HG02885 (cell line): ENCODE results near the gene AVPI1.
"Not testable (repeated sequence)": the region's sequence is repeated elsewhere in the genome, so short reads cannot be mapped to it uniquely, and the experiment has no call there.

Source experiments
- ATAC-seq: cut with Tn5 transposase; IDR thresholded peaks from one replicate; pipeline ENCODE4 v1.9.1; 2021; ENCODE audit warnings: mild to moderate bottlenecking; ENCODE audit not compliant: unreplicated experiment, poor library complexity

Gene AVPI1

DNA sequence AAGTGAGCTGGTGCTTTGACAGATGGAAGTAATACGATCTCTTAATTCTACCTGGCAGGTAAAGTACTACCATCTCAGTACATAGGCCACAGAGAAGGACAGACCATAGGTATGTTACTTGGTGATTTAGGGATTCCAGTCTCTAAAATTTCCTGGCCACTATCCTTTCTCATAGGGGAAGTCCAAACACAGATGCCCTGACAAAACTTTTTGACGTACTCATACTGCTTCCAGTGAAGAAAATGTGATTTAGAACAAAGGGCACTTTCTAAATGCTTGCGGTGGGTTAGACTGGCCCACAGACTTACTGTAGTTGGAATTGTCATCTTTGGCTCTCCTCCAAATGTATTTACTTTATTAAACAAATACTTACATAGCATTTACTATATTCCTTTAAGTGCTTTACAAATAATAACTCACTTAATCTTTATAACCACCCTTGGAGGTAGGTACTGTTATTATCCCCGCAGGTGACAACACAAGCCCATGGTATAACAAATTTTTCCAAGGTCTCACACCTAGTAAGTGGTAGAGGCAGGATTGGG lies 43.5 kb downstream of the AVPI1 start:
- no peak for ATAC-seq

DNA sequence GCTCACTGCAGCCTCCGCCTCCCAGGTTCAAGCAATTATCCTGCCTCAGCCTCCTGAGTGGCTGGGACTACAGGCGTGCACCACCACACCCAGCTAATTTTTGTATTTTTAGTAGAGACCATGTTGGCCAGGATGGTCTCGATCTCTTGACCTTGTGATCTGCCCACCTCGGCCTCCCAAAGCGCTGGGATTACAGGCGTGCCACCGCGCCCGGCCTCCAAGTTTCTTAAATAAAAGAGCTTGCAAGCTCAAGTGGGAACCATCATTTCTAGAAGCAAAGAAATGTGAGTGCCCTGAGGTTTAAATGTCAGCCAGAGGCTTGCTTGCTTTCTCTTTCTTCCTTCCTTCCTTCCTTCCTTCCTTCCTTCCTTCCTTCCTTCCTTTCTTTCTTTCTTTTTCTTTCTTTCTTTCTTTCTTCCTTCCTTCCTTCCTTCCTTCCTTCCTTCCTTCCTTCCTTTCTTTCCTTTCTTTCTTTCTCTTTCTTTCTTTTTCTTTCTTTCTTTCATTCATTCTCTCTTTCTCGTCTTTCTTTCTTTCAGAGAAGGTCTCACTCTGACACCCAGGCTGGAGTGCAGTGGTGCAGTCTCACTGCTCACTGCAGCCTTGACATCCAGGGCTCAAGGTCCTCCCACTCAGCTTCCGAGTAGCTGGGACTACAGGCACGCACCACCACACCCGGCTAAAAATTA lies 44.4 kb downstream of the AVPI1 start:
- not testable (repeated sequence) for ATAC-seq

- ATAC-seq: peak; percentile 14
These were observed 45.9 kb downstream of the AVPI1 start for GRCh38 chr10:97640868-97641811.

GRCh38 chr10:97640174-97640867 lies 46.7 kb downstream of the AVPI1 start, which contains the start of gene PI4K2A:
Gene PI4K2A (plus strand): TSS chr10:97640671. CDS start chr10:97640743, 72 bp downstream.
- peak; percentile 98 for ATAC-seq

DNA sequence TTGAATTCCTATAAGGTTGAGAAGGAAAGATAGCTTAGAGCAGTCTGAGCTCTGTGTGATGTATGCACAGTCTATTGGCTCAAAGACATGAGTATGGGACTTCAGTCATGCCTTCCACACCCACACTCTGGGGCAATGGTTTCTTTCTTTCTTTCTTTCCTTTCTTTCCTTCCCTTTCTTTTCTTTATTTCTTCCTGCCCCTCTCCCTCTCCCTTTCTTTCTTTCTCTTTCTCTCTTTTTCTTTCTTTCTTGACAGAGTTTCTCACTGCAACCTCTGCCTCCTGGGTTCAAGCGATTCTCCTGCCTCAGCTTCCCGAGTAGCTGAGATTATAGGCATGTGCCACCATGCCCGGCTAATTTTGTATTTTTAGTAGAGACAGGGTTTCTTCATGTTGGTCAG lies 48.0 kb downstream of the AVPI1 start:
- ATAC-seq: not testable (repeated sequence)

DNA sequence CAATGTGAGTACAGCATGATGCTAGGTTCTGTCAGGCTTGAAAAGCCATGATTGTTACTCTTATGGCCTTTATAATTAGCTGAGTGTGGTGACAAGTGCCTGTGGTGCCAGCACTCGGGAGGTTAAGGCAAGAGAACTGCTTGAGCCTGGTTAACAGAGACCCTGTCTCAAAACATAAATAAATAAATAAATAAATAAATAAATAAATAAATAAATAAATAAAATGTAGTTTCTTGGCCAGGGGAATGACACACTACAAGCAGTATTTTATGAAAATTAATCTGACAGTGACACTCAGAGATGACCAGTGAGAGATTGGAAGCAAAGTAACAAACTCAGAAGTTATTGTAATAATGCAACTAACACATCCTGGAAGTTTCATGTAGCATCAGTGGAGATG lies 51.5 kb downstream of the AVPI1 start:
- ATAC-seq: no peak

DNA sequence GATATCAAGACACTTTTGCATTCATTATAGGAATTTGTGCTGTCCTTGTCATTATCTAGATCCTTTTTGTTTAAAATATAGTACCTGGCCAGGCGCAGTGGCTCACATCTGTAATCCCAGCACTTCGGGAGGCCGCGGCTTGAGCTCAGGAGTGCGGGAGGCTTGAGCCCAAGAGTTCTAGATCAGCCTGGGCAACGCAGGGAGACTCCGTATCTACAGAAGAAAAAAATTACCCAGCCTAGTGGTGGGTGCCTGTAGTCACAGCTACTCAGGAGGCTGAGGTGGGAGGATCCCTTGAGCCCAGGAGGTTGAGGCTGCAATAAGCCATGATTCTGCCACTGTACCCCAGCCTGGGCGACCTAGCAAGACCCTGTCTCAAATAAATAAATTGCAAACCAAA lies 53.1 kb downstream of the AVPI1 start:
- ATAC-seq: no peak

DNA sequence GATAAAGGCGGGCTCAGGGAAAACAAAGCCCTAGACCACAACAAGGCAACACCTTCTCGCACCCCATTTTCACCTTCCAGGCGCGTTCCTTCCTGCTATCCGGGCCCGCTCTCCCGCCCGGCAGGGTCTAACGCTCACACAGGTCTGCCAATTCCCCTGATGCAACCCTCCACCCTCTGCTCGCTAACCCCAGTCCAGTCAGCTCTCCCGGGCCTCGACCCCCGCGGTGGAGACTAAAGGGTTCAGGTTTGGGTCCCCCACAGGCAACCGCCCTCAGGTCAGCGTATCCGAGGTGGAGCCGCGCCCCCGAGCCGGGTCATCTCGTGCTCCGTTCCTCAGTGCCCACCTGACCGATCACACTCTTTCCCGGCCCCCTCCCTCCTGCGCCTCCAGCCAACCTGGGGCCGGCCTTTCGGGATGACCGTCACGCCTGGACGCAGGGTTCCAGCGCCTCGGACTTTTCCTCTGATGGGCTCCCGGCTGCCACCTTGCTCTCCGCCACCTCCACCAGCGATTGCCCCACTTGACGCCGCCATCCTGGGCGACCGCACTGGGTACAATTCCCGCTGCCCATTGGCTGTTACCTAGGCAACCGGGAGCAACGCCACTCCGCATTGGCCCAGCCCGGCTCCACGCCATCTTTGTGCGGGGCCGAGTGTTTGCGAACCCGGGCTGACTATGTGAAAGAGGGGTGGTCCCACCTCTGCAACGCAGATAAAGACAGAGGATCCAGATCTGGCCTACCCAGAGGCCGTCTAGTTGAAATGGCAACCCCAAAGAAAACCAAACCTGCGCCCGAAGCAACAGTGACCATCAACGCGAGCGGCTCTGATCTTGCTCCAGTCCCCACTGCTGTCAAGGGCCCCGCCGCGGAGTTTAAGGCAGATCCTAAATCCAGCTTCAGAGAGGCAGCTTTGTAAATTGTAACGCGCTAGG lies 53.8 kb downstream of the AVPI1 start, which contains the start of gene MORN4:
TSS of gene MORN4 (minus strand) at position 552 of the 936 bp plus-strand sequence. CDS start 13,847 bp downstream, outside the sequence.
- ATAC-seq: peak; percentile 99

DNA sequence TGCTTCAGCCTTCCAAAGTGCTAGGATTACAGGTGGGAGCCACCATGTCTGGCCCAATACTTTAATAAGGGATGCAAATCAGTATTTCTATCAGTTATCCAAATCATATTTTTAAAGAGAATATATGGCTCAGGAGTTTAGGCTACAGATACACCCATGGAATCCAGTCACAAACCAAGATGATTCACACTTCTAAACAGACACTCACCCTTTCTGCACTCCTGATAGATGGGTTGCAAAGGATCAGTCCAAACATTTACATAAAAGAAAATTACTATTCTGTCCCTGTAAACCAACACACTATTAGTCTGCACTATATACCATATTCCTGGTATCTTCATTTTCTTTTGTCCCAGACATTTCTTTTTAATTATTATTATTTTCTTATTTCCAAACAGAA lies 55.9 kb downstream of the AVPI1 start:
- ATAC-seq: no peak

DNA sequence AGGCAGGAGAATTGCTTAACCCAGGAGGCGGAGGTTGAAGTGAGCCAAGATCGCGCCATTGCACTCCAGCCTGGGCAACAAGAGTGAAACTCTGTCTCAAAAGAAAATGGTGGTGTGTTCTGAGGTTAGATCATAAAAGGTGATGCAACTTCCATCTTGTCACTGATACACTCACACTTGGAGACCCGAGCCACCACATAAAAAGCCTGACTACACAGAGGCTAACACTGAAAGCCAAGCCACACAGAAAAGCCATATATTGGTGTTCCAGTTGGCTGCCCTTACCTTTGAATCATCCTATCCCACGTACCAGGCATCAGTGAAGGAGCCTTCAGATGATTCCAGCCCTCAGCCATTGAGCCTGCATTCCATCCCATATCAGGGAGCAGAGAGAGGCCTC lies 57.8 kb downstream of the AVPI1 start:
- no peak for ATAC-seq

GRCh38 chr10:97628228-97628627 lies 58.8 kb downstream of the AVPI1 start:
- no peak for ATAC-seq

DNA sequence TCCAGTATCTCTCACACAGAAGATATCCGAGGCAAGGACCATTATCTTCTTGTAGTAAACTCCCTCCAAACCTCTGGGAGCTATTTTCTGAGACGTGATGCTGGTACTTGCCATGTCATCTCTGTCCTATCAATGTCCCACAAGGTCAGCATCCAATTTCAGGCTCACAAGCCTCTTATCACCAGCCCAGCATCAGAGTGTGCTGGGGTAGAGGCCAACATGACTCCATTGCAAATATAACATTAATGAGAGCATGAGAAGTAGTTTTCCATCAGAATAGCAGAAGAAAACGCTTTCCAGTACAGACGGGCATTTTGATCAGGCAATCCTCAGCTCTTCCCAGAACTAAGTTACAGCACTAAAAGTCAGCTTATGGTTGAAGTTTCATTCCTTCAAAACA lies 59.3 kb downstream of the AVPI1 start:
- ATAC-seq: no peak
